Kidney epithelial cell (primary cell): ENCODE data around the gene RFX3. TPM values are rescaled to one million over a fixed set of nuclear protein-coding genes. Genes with fewer than 3 reads are reported as not detected.

Source experiments
- DNase-seq: peaks from one replicate; pipeline ENCODE4 v3.0.0-alpha.2; 2010; ENCODE audit warnings: low read depth
- H3K27me3 ChIP-seq: 2 replicates; pipeline ENCODE4 v1.6.0; 2011; ENCODE audit warnings: low read length; ENCODE audit not compliant: control insufficient read depth, insufficient read depth
- H3K36me3 ChIP-seq: 2 replicates; pipeline ENCODE4 v1.5.1; 2011; ENCODE audit warnings: low read length; ENCODE audit not compliant: control insufficient read depth, insufficient read depth
- H3K4me3 ChIP-seq: 2 replicates; pipeline ENCODE4 v1.5.1; 2011; ENCODE audit warnings: low read depth, mild to moderate bottlenecking, control low read depth, low read length
- total RNA-seq: library from RNA; depleted of rRNA; stranded (reverse); fragments of >200 nt; gene quantifications from 2 replicates; pipeline ENCODE4 v1.2.3, GENCODE V29; 2015
- TF ChIP-seq, protein P1 (sequence below): IDR thresholded peaks from 2 replicates; pipeline ENCODE4 v1.5.1; 2011; ENCODE audit warnings: mild to moderate bottlenecking, moderate library complexity, low read length, control low read depth, inconsistent platforms; ENCODE audit not compliant: insufficient read depth, poor library complexity, severe bottlenecking

Gene RFX3
- total RNA-seq, 1 donor from 2014 or later, result 5.6 TPM

DNA sequence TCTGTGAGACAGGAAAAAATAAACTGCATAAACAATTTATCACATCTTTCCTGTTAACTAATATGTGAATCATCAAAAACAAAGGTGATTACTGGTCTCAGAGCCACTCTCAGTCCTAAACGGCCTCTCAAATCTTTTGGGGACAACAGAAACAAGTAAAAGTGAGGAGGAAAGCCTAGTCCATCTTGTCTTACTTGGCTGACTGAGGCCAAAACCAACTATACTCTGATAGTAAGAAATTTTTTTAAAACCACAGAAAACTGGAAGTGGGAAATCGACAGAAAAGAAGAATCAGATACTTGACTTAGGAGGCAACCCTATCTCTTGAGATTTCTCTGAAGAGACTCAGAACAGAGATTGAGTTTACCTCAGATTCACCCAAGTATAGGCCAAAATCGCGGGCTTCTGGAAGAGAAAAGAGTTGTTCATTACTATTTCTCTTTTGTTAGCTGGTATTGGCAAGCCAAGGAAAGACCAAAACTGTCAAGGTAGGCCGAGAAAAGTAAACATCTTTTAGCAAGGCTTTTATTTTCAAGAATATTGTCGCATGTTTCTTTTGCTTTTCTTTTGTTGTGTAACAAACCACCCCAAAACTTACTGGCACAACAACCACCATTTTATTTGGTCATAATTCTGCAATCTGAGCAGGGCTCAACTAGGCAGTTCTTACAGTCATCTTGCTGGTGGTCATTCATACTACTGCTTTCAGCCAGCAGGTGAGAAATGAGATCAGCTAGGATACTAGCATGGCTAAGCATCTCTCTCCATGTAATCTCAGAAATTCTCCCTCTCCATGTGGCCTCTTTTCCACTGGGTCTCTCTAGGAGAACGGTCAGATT is 46.1 kb downstream of the RFX3 start:
- TF ChIP-seq, protein P1, sequence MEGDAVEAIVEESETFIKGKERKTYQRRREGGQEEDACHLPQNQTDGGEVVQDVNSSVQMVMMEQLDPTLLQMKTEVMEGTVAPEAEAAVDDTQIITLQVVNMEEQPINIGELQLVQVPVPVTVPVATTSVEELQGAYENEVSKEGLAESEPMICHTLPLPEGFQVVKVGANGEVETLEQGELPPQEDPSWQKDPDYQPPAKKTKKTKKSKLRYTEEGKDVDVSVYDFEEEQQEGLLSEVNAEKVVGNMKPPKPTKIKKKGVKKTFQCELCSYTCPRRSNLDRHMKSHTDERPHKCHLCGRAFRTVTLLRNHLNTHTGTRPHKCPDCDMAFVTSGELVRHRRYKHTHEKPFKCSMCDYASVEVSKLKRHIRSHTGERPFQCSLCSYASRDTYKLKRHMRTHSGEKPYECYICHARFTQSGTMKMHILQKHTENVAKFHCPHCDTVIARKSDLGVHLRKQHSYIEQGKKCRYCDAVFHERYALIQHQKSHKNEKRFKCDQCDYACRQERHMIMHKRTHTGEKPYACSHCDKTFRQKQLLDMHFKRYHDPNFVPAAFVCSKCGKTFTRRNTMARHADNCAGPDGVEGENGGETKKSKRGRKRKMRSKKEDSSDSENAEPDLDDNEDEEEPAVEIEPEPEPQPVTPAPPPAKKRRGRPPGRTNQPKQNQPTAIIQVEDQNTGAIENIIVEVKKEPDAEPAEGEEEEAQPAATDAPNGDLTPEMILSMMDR, result no peak
- H3K36me3 ChIP-seq, result no peaks in the 10 kb centered on the region
- H3K27me3 ChIP-seq, result no peaks in the 10 kb centered on the region
- no peak overlapping the region for H3K4me3 ChIP-seq
- no peak for DNase-seq

DNA sequence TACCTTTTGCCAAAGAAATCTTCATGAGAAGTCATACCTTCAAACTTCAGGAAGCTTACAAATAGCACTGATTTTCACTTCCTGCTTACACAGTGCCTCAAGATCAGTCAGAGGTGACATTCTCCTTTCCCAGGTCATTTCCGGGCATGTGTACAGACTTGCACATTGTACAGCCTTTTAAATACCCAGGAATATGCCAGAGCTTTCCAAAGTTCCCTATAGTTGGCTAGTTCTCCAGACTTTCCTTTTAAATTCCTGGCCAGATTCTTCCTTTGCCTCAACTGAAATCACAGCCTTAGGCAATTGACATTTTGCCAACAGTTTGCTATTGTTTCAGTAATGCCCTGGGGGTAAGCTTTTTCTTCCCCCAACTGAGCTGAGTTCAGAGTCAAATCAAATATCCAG is 47.2 kb downstream of the RFX3 start:
- Histone ChIP-seq H3K27me3 (no peaks in the 10 kb centered on the region), H3K36me3 (no peaks in the 10 kb centered on the region), H3K4me3 (no peak overlapping the region)
- TF ChIP-seq, protein P1, result no peak
- DNase-seq, result no peak

DNA sequence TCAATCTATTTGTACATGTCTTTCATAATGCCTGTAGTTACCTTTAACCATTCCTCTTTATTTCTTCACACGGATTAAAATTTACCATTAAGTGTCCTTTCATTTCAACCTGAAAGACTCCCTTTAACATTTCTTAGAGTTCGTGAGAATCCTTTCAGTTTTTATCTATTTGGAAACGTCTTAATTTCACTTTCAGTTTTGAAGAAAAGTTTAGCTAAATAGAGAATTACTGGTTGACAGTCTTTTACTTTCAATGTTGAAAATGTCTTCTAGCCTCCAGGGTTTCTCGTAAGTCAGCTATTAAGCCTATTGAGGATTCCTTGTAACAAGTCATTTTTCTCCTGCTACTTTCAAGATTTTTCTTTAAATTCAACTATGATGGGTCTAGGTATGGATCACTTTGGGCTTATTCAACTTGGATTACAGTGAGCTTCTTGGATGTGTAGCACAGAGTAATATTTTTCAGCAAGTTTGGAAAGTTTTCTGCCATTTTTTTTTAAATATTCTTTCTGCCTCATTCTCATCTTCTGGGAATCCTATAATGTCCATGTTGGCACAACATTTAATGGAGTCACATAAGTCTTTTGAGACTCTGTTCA is 48.5 kb downstream of the RFX3 start:
- H3K4me3 ChIP-seq, result no peak overlapping the region
- TF ChIP-seq, protein P1, result no peak
- H3K27me3 ChIP-seq, result no peaks in the 10 kb centered on the region
- DNase-seq, result no peak
- no peaks in the 10 kb centered on the region for H3K36me3 ChIP-seq

DNA sequence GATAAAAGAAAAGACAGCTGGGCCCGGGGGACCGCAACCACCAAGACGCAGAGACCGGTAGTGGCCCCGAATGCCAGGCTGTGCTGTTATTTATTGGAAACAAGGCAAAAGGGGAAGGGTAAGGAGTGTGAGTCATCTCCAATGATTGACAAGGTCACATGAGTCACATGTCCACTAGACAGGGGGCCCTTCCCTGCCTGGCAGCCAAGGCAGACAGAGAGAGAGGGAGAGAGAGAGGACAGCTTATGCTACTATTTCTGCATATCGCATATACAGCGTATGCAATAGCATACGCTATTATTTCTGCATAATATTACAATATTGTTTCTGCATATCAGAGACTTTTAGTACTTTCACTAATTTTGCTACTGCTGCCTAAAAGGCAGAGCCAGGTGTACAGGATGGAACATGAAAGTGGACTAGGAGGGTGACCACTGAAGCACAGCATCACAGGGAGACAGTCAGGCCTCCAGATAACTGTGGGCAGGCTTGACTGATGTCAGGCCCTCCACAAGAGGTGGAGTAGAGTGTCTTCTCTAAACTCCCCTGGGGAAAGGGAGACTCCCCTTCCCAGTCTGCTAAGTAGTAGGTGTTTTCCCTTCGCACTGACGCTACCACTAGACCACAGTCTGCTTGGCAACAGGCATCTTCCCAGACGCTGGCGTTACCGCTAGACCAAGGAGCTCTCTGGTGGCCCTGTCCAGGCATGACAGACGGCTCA is 50.3 kb downstream of the RFX3 start:
- Histone ChIP-seq H3K4me3 (no peak overlapping the region), H3K27me3 (no peaks in the 10 kb centered on the region), H3K36me3 (no peaks in the 10 kb centered on the region)
- TF ChIP-seq, protein P1, result no peak
- DNase-seq, result no peak

DNA sequence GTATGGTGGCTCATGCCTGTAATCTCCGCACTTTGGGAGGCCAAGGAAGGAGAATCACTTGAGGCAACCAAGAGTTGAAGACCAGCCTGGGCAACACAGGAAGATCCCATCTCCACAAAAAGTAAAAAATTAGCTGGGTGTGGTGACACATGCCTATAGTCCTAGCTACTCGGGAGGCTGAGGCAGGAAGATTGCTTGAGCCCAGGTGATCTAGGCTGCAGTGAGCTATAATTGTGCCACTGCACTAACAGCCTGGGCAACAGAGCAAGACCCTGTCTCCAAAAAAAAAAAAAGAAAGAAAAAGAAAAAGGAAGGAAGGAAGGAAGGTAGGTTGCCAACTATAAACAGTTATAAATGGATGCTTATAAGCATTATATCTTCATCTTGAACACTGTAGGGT is 51.0 kb downstream of the RFX3 start:
- TF ChIP-seq, protein P1, result no peak
- Histone ChIP-seq H3K36me3 (no peaks in the 10 kb centered on the region), H3K27me3 (no peaks in the 10 kb centered on the region), H3K4me3 (no peak overlapping the region)
- DNase-seq, result no peak
